Measurements from ENCODE around the gene PRKAR1B. TPM values are rescaled to one million over a fixed set of nuclear protein-coding genes. Genes with fewer than 3 reads are reported as not detected.
"Not testable (repeated sequence)": the region's sequence is repeated elsewhere in the genome, so short reads cannot be mapped to it uniquely, and the experiment has no call there.

PRKAR1B gene
- total RNA-seq, 2 donors from 2014 or later: 15.6 to 18.4 TPM

GRCh38 chr7:744854-745430 lies 17.9 kb upstream of the PRKAR1B start:
- Histone ChIP-seq H3K27ac (no peak overlapping the region), H3K4me1 (ENCODE audit: control insufficient read depth in 1 of 2, low read depth in 2 of 2) (peaks cover 0 to 14% of the 10 kb centered on the region in 2 donors), H3K27me3 (replicated peaks; ENCODE audit: insufficient read depth) (no peaks in the 10 kb centered on the region), H3K4me3 (no peak overlapping the region), H3K36me3 (peaks cover 16% of the 10 kb centered on the region), H3K9me3 (no peaks in the 10 kb centered on the region)
- TF ChIP-seq CTCF (IDR thresholded peaks at IDR 0.05): no peak
- DNase-seq (ENCODE audit: low spot score) (no peak), ATAC-seq (ENCODE audit: insufficient number of reproducible peaks, low FRiP score, low read depth) (no peak)

DNA sequence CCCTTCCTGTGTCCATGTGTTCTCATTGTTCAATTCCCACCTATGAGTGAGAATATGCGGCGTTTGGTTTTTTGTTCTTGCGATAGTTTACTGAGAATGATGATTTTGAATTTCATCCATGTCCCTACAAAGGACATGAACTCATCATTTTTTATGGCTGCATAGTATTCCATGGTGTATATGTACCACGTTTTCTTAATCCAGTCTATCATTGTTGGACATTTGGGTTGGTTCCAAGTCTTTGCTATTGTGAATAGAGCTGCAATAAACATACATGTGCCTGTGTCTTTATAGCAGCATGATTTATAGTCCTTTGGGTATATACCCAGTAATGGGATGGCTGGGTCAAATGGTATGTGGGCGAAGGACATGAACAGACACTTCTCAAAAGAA lies 17.0 kb upstream of the PRKAR1B start:
- not testable (repeated sequence) for H3K27me3 ChIP-seq (replicated peaks; ENCODE audit: insufficient read depth); H3K27ac ChIP-seq; DNase-seq (ENCODE audit: low spot score); H3K4me3 ChIP-seq; H3K4me1 ChIP-seq (ENCODE audit: control insufficient read depth in 1 of 2, low read depth in 2 of 2); H3K9me3 ChIP-seq; ATAC-seq (ENCODE audit: insufficient number of reproducible peaks, low FRiP score, low read depth)
- H3K36me3 ChIP-seq: peaks cover 16% of the 10 kb centered on the region

DNA sequence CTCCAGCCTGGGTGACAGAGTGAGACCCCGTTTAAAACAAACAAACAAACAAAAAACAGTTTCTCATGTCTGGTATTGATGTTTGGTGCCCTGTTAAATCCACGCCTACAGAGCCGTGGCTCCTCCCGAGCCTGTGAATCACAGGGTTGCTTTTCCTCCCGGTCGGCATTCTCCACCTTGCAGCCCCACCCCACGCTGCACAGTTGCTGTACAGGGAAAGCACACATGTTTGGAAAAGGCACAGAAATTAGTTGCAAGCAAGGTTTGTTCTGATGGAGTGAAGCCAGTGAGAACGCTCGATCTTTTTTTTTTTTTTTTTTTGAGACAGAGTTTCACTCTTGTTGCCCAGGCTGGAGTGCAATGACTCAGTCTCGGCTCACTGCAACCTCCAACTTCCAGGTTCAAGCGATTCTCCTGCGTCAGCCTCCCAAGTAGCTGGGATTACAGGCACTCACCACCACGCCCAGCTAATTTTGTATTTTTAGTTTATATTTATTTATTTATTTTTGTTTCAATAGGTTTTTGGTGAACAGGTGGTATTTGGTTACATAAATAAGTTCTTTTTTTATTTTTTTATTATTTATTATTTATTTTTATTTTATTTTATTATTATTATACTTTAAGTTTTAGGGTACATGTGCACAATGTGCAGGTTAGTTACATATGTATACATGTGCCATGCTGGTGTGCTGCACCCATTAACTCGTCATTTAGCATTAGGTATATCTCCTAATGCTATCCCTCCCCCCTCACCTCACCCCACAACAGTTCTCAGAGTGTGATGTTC lies 16.5 kb upstream of the PRKAR1B start:
- not testable (repeated sequence) for H3K27me3 ChIP-seq (replicated peaks; ENCODE audit: insufficient read depth); H3K9me3 ChIP-seq

DNA sequence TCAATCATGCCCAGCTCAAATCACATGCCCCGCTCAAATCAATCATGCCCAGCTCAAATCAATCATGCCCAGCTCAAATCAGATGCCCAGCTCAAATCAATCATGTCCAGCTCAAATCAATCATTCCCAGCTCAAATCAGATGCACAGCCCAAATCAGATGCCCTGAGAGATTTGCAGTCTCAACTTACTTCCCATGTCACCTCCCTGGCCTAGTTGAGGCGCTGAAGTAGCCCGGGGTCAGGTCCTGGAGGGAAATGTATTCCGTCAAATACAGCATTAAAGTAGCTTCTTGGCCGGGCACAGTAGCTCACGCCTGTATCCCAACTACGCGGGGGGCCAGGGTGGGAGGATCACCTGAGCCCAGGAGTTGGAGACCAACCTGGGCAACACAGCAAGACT lies 15.7 kb upstream of the PRKAR1B start:
- Histone ChIP-seq H3K9me3 (no peaks in the 10 kb centered on the region), H3K36me3 (peaks cover 16% of the 10 kb centered on the region), H3K4me3 (no peak overlapping the region), H3K27ac (no peak overlapping the region), H3K27me3 (replicated peaks; ENCODE audit: insufficient read depth) (no peaks in the 10 kb centered on the region), H3K4me1 (ENCODE audit: control insufficient read depth in 1 of 2, low read depth in 2 of 2) (no peaks in the 10 kb centered on the region)
- ATAC-seq (ENCODE audit: insufficient number of reproducible peaks, low FRiP score, low read depth) (no peak), DNase-seq (ENCODE audit: low spot score) (no peak)
- no peak for TF ChIP-seq CTCF (IDR thresholded peaks at IDR 0.05)

More for the DNA sequence above, 16.5 kb upstream of the PRKAR1B start:
- H3K4me3 ChIP-seq; ATAC-seq (ENCODE audit: insufficient number of reproducible peaks, low FRiP score, low read depth); H3K27ac ChIP-seq; DNase-seq (ENCODE audit: low spot score); H3K4me1 ChIP-seq (ENCODE audit: control insufficient read depth in 1 of 2, low read depth in 2 of 2): not testable (repeated sequence)
- H3K36me3 ChIP-seq: peaks cover 16% of the 10 kb centered on the region

GRCh38 chr7:741850-742249 lies 14.8 kb upstream of the PRKAR1B start:
- Histone ChIP-seq H3K4me3 (no peak overlapping the region), H3K36me3 (peaks cover 16% of the 10 kb centered on the region), H3K27me3 (replicated peaks; ENCODE audit: insufficient read depth) (no peaks in the 10 kb centered on the region), H3K27ac (no peak overlapping the region), H3K4me1 (ENCODE audit: control insufficient read depth in 1 of 2, low read depth in 2 of 2) (no peaks in the 10 kb centered on the region), H3K9me3 (no peaks in the 10 kb centered on the region)
- no peak for ATAC-seq (ENCODE audit: insufficient number of reproducible peaks, low FRiP score, low read depth)
- TF ChIP-seq CTCF (IDR thresholded peaks at IDR 0.05): no peak
- no peak for DNase-seq (ENCODE audit: low spot score)

DNA sequence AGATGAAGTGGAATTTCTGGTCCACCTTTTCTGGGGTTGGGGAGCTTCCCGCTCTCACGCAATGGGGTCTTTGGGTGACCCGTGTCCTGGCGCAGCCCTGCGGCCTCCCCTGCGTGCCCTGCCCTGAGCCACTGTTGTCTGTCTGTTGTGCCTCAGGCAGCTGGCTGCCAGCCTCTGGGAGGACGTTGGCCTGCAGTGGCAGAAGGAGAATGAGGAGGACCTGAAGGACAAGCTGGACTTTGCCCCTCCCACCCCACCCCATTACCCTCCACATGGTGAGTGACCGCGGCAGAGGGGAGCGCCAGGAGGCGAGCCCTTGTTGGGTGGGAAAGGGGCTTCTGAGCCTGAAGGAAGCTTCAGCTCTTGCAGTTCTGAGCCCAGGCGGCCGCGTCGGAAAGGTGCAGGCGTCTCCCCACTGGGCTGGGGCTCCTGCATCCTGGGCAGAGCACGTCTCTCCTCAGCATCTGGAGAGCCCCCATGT lies 14.2 kb upstream of the PRKAR1B start:
- H3K27ac ChIP-seq: no peak overlapping the region
- no peak for DNase-seq (ENCODE audit: low spot score)
- no peaks in the 10 kb centered on the region for H3K9me3 ChIP-seq
- H3K27me3 ChIP-seq (replicated peaks; ENCODE audit: insufficient read depth): no peaks in the 10 kb centered on the region
- no peak for ATAC-seq (ENCODE audit: insufficient number of reproducible peaks, low FRiP score, low read depth)
- peaks cover 16% of the 10 kb centered on the region for H3K36me3 ChIP-seq
- no peak overlapping the region for H3K4me3 ChIP-seq
- TF ChIP-seq CTCF (IDR thresholded peaks at IDR 0.05): no peak
- no peaks in the 10 kb centered on the region for H3K4me1 ChIP-seq (ENCODE audit: control insufficient read depth in 1 of 2, low read depth in 2 of 2)

Measured in thoracic aorta (tissue), 2 donors.